Activated CD4-positive, alpha-beta T cell treated with anti-CD3 and anti-CD28 coated beads, Interleukin-2, amount 50 U/mL, for 4 hours (primary cell): ENCODE measurements around the gene DMTF1.
"Not testable (repeated sequence)": the region's sequence is repeated elsewhere in the genome, so short reads cannot be mapped to it uniquely, and the experiment has no call there.

Experiments
- DNase-seq, 2 experiments: peaks; one replicate each; pipeline ENCODE4 v3.0.0-alpha.2; 2020

DMTF1 gene

GRCh38 chr7:87231711-87232110 is 79.5 kb downstream of the DMTF1 start:
- DNase-seq, result no peak

- DNase-seq, result no peak
Observed at GRCh38 chr7:87234949-87235348, 82.7 kb downstream of the DMTF1 start.

- DNase-seq, result not testable (repeated sequence)
Observed at GRCh38 chr7:87238464-87239051, 86.3 kb downstream of the DMTF1 start.

GRCh38 chr7:87245671-87246070 is 93.4 kb downstream of the DMTF1 start:
- DNase-seq, result not testable (repeated sequence)
